Measurements from ENCODE around the gene UBAP1L. TPM values are rescaled to one million over a fixed set of nuclear protein-coding genes. Genes with fewer than 3 reads are reported as not detected.

UBAP1L gene
- total RNA-seq, 1 donor, result 1.7 TPM

DNA sequence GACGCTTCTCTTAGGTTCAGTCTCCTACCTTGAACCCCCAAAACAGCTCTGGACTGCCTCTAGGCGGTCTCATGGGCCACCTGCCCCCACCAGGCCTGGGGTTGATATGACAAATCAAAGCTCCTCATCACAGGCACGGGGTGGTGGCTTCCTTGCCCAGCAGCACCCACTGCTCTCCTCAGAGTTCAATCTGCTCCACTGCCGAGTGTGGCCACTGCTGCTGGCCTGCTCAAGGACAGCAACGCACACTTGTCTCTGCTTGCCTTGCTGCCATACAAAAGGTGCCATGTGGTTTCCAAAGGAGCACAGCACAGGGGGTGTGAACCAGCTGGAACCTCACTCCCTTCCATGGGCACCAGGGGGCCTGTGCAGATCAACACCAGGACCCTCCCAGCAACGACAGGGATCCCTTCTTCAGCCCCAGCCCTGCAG is 28.3 kb downstream of the UBAP1L start:
- H3K4me3 ChIP-seq (ENCODE audit: low read depth, low read length), result no peak overlapping the region
- TF ChIP-seq, protein P1, sequence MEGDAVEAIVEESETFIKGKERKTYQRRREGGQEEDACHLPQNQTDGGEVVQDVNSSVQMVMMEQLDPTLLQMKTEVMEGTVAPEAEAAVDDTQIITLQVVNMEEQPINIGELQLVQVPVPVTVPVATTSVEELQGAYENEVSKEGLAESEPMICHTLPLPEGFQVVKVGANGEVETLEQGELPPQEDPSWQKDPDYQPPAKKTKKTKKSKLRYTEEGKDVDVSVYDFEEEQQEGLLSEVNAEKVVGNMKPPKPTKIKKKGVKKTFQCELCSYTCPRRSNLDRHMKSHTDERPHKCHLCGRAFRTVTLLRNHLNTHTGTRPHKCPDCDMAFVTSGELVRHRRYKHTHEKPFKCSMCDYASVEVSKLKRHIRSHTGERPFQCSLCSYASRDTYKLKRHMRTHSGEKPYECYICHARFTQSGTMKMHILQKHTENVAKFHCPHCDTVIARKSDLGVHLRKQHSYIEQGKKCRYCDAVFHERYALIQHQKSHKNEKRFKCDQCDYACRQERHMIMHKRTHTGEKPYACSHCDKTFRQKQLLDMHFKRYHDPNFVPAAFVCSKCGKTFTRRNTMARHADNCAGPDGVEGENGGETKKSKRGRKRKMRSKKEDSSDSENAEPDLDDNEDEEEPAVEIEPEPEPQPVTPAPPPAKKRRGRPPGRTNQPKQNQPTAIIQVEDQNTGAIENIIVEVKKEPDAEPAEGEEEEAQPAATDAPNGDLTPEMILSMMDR (IDR thresholded peaks at IDR 0.05; ENCODE audit: insufficient read depth, low read depth, low read length), result peak; percentile 31
- no peak for DNase-seq (ENCODE audit: low read depth)

DNA sequence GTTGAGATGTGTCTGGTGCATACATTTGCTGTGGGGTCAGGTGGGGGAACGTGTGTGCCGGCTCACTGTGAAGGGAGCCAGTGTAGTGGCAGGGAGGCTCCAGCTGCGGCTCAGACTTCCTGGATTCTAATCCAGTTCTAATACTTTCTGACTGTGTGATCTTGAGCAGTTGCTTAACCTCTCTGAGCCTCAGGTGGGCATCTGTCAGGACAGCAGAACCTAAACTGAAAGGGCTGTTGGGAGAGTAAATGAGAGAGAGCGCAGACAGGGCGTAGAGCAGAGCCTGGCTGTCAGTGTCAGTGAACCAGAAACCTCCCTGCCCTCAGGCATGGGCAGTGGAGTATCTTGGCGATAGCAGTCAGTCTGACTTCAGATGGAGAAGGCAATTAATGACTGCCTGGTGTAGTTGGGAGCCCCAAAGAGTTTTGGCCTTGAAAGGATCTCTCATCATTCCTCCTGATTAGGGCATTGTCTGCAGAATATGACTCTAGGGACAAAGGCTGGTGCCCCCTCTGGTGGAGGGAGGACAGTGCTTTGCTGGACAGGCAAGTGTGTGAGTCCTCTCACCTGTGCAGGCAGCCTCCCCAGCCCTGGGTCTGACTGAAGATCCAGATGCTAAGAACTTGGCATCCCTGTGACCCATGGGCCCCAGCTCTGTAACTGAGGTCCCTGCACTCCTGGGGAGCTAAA is 28.9 kb downstream of the UBAP1L start:
- no peak for DNase-seq (ENCODE audit: low read depth)
- no peak overlapping the region for H3K4me3 ChIP-seq (ENCODE audit: low read depth, low read length)
- TF ChIP-seq, protein P1 (IDR thresholded peaks at IDR 0.05; ENCODE audit: insufficient read depth, low read depth, low read length), result peak; percentile 49

DNA sequence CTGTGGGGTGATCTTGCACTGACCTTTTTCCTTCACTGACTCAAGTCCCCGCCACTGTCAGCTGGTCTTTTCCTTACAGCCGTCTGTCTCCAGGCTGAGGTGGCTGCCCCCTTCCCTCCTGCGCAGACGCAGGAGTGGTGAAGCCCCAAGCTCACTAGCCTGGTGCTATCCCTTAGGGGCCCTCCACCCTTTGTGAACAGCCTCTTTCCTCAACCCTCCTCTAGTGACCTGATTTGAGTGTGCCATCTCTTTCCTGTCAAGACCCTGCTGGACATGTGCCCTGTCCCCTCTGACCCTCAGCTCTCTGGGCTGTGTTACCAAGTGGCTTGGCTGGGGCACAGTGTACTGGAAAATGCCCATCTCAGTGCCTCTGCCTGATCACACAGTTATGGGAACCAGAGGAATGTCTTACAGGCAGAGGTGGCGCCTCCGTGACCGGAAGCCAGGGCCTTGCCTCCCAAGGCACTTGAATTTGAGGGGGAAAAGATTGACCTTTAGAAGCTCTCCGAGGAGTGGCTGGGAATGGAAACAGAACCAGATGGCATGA is 29.7 kb downstream of the UBAP1L start:
- no peak for DNase-seq (ENCODE audit: low read depth)
- TF ChIP-seq, protein P1 (IDR thresholded peaks at IDR 0.05; ENCODE audit: insufficient read depth, low read depth, low read length), result no peak
- H3K4me3 ChIP-seq (ENCODE audit: low read depth, low read length), result no peak overlapping the region

DNA sequence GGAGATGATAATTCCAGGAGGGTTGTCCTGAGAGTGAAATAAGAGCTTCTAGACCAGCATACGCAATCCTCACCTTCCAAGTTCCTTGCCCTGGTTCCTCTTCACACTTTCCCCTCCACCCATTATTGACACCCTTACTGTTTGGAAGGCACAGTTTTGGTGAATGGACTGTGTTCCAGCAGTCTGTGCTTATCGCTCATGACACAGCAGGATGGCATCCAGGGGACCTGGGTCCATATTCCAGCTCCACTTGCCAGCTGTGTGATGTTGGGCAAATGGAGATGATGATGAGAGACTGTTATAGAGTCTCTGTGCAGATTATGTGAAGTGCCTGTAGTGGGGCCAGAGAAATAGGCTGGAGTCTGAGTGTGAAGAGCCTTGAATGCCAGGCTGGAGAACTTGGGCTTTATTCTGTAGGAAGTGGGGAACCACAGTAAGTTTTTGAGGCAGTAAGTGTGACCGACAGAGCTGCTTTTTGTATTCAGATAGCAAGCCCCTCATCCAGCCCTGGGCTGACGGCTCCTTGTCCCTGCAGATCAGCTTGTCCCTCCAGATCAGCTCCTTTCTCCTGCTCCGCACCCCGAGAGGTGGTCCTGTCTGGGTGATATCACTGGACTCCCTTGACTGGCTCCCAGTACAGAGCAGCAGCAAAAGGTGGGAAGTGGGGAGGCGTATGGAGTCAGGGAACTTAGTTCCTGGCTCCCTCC is 30.3 kb downstream of the UBAP1L start:
- H3K4me3 ChIP-seq (ENCODE audit: low read depth, low read length), result no peak overlapping the region
- TF ChIP-seq, protein P1 (IDR thresholded peaks at IDR 0.05; ENCODE audit: insufficient read depth, low read depth, low read length), result no peak
- DNase-seq (ENCODE audit: low read depth), result no peak

DNA sequence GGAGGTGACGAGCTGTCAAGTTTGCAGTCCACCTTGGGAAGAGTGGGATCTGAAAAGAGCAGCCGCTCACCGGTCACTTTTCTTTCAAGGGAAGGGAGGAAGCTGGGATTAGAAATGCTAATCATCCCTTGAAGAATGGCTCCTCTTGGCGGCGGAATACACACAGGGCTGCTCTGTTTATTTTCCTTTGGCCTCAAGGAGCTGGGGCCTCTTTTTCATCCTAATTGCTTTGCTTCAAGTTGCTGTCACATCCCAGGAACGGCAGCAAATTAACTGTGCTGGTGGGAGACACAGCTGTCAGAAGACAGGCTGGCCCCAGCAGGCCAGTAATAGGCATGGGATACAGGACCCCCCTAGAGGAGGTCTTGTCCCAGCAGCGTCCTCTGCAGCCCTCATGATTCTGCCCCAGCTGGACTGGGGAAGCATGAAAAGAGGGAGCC is 31.7 kb downstream of the UBAP1L start:
- DNase-seq (ENCODE audit: low read depth), result peak; percentile 44
- no peak overlapping the region for H3K4me3 ChIP-seq (ENCODE audit: low read depth, low read length)

DNA sequence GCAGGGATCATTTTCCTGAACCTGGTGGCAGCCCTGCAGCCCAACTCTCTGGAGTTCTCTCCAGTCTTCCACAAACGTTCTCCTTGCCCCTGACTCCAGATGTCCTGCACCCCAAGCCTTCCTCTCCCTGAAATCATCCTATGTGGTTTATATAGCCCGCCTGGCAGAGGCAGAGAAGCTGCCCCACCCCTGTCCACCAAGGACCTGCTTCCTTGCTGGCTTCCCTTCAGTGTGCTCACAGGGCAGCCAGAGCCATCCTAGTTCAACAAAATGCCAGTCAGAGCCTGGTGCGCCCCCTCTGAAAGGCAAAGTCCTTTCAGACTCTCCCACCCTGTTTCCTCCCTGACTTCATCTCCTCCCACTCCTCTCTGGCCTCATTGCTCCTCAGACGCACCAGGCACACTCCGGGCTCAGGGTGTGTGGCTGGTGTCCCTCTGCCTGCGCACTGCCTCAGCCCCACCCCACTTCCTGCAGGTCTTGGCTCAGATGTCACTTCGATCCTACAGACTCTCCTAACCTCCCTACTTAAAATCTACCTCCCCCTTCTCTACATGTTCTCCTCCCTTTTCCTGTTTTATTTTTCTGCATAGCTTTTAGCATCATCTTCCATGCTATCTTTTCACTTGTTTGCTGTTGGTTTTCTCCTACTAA is 32.6 kb downstream of the UBAP1L start:
- TF ChIP-seq, protein P1 (IDR thresholded peaks at IDR 0.05; ENCODE audit: insufficient read depth, low read depth, low read length), result no peak
- no peak overlapping the region for H3K4me3 ChIP-seq (ENCODE audit: low read depth, low read length)
- peak; percentile 46 for DNase-seq (ENCODE audit: low read depth)

More for the DNA sequence above, 31.7 kb downstream of the UBAP1L start:
- TF ChIP-seq, protein P1 (IDR thresholded peaks at IDR 0.05; ENCODE audit: insufficient read depth, low read depth, low read length), result peak; percentile 39
